Gastroesophageal sphincter (tissue), 4 donors: Measurements from ENCODE around the gene SNRNP27. TPM values are rescaled to one million over a fixed set of nuclear protein-coding genes. Genes with fewer than 3 reads are reported as not detected.

Experiments
- ATAC-seq: fragments of 150-250 bp; one replicate; pipeline ENCODE4 v1.9.1; 2016; ENCODE audit warnings: mild to moderate bottlenecking, moderate library complexity
- H3K27ac ChIP-seq, 4 donors: fragments of 200-600 bp; sonication (generic) in 3 of 4; 1 replicate in 3 of 4; 2 replicates in 1 of 4; pipeline ENCODE4 v1.5.1; 2016 to 2019
- H3K27me3 ChIP-seq: fragments of 200-600 bp; sonication (generic); one replicate; pipeline ENCODE4 v1.5.1; 2019
- H3K36me3 ChIP-seq, 2 donors: fragments of 200-600 bp; sonication (generic); one replicate each; pipeline ENCODE4 v1.5.1; 2019; ENCODE audit warnings: control low read depth in 1 of 2
- H3K4me1 ChIP-seq, 3 donors: fragments of 200-600 bp; sonication (generic); 1 replicate in 2 of 3; 2 replicates in 1 of 3; pipeline ENCODE4 v1.5.1; 2016 to 2019; ENCODE audit warnings: control low read depth in 2 of 3
- H3K4me3 ChIP-seq, 2 donors: fragments of 200-600 bp; sonication (generic); one replicate each; pipeline ENCODE4 v1.5.1; 2019; ENCODE audit warnings: mild to moderate bottlenecking in 1 of 2, moderate library complexity in 1 of 2
- H3K9me3 ChIP-seq, 3 donors: fragments of 200-600 bp; sonication (generic); one replicate each; pipeline ENCODE4 v1.5.1; 2017 to 2019; ENCODE audit warnings: control low read depth in 2 of 3
- EP300 ChIP-seq: sonication (generic); formaldehyde crosslinking; IDR thresholded peaks from one replicate; pipeline ENCODE4 v1.6.1; 2017; ENCODE audit warnings: antibody characterized with exemption, mild to moderate bottlenecking
- POLR2A ChIP-seq, 2 donors: fragments of 450-650 bp; IDR thresholded peaks; one replicate each; pipeline ENCODE4 v1.6.1; 2017; ENCODE audit warnings: antibody characterized with exemption in 2 of 2, mild to moderate bottlenecking in 2 of 2, moderate library complexity in 1 of 2
- POLR2AphosphoS5 ChIP-seq: sonication (generic); formaldehyde crosslinking; IDR thresholded peaks from one replicate; pipeline ENCODE4 v1.6.1; 2017; ENCODE audit warnings: antibody characterized with exemption
- WGBS, 2 donors: methylation state at CpG; one replicate each; pipeline ENCODE4 v1.1.5; 2018; ENCODE audit warnings: low coverage in 1 of 2; 5-methylcytosine and 5-hydroxymethylcytosine counted together
- total RNA-seq, 4 donors: library from RNA; depleted of rRNA; stranded (reverse); fragments of >200 nt; gene quantifications; one replicate each; pipeline ENCODE4 v1.1.0, GENCODE V29; 2016
- TF ChIP-seq, protein P1 (sequence below), 4 experiments: fragments of 200-600 bp in 2 of 4; fragments of 450-650 bp in 2 of 4; sonication (generic) in 1 of 4; IDR thresholded peaks; one replicate each; pipeline ENCODE4 v1.5.1; 2017 to 2019; ENCODE audit warnings: antibody characterized with exemption in 4 of 4, mild to moderate bottlenecking in 2 of 4, moderate library complexity in 2 of 4

The SNRNP27 gene
- total RNA-seq, 4 donors from 2014 or later = 59.4 to 87.8 (median 75.9) TPM

DNA sequence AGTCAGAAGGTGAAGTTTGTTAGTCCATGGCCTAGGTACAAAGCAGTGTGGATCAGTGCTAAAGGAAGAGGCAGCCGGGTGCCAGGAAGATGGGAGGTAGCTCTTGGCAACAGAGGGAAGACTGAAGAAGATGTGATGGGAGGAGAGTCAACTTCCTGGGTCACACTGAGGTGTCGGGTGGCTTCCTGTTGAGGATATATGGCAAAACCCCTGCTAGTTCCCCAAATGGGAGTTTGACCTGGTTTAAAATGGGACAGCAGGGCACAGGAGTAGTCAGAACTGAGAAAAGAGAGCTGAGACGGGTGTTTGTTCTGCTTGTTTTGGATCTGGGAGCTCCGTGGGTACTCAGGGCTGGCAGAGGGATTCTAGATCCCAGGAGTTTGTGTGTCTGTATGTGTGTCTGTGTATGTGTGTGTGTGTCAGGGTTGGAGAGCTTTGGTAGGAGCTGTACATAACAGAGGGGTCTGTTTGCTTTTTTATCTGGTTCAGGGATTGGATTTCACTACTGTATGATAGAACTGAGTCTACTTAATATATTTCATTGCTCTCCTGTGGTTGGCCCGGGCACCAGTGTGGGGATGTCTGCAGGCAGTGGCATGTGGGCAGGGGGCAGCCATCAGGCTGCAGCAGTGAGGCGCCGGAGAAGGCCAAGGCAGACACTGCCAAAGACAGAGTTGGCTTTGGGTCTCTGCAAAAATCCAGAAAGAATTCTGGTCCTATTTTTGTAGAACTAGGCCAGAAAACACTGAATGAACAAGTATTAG, 38.3 kb downstream of the SNRNP27 start:
- no peak for ATAC-seq
- Histone ChIP-seq H3K36me3 (peaks cover 0 to 40% of the 10 kb centered on the region in 2 donors), H3K4me3 (no peak overlapping the region), H3K27me3 (no peaks in the 10 kb centered on the region), H3K27ac (no peak overlapping the region), H3K4me1 (peaks cover 5 to 60% (median 7%) of the 10 kb centered on the region in 3 donors), H3K9me3 (no peaks in the 10 kb centered on the region)
- TF ChIP-seq, protein P1, sequence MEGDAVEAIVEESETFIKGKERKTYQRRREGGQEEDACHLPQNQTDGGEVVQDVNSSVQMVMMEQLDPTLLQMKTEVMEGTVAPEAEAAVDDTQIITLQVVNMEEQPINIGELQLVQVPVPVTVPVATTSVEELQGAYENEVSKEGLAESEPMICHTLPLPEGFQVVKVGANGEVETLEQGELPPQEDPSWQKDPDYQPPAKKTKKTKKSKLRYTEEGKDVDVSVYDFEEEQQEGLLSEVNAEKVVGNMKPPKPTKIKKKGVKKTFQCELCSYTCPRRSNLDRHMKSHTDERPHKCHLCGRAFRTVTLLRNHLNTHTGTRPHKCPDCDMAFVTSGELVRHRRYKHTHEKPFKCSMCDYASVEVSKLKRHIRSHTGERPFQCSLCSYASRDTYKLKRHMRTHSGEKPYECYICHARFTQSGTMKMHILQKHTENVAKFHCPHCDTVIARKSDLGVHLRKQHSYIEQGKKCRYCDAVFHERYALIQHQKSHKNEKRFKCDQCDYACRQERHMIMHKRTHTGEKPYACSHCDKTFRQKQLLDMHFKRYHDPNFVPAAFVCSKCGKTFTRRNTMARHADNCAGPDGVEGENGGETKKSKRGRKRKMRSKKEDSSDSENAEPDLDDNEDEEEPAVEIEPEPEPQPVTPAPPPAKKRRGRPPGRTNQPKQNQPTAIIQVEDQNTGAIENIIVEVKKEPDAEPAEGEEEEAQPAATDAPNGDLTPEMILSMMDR (IDR thresholded peaks at IDR 0.05) = no peak
- TF ChIP-seq POLR2A (IDR thresholded peaks at IDR 0.05) (no peak), EP300 (no peak), POLR2AphosphoS5 (no peak)
- 81 to 85% methylated on average over 4 of the region's 7 CpGs for WGBS, 2 donors

DNA sequence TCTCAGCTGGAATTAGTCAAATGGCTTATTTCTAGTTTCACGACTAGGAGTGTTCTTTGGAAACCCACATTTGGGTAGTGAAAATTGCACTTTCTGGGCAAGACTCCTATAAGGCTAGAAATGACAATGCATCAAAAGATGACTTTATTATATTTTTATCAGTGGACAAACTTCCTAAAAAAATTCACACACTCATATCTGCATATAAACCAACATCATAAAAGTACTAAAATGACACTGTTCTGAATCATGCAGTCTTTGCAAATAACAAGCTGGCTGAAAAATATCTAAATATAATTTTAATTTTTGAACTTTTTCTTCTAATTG, 38.8 kb downstream of the SNRNP27 start:
- H3K4me1 ChIP-seq = peaks cover 5 to 59% (median 7%) of the 10 kb centered on the region in 3 donors
- H3K27me3 ChIP-seq = no peaks in the 10 kb centered on the region
- no peak overlapping the region for H3K27ac ChIP-seq
- H3K9me3 ChIP-seq = no peaks in the 10 kb centered on the region
- H3K4me3 ChIP-seq = no peak overlapping the region
- peaks cover 0 to 45% of the 10 kb centered on the region in 2 donors for H3K36me3 ChIP-seq
- 60 to 67% methylated on average over 1 of the region's 1 CpG for WGBS, 2 donors
- no peak for TF ChIP-seq POLR2AphosphoS5
- no peak for TF ChIP-seq EP300
- TF ChIP-seq, protein P1 (IDR thresholded peaks at IDR 0.05) = no peak
- TF ChIP-seq POLR2A (IDR thresholded peaks at IDR 0.05) = no peak
- ATAC-seq = no peak

DNA sequence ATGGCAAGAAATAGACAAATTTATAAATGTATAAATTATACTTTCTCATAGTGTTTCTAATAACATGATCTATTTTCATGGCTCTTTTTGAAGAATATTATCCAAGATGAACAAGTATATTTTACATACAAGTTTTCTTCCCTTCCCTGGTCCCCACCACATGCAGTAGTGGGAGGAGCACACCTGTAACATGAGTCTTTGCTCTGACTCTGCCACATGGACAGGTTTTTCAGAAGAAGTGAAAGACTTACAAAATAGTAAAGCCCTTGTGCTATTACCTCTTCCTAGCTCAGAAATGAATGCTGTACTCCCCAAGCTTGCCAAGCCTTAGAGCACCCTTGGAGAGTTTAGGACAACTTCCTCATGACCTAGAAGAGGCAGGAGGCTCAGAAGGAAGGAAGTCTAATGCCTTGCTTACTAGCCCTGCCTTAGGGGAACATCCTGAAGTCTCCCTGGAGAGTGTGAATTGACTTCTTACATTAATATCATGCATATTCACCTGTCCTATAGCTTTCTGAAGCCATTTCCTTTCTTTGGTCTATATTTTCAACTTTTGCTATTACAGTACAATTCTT, 39.6 kb downstream of the SNRNP27 start:
- Histone ChIP-seq H3K4me1 (peaks cover 5 to 59% (median 7%) of the 10 kb centered on the region in 3 donors), H3K27me3 (no peaks in the 10 kb centered on the region), H3K36me3 (peaks cover 0 to 50% of the 10 kb centered on the region in 2 donors), H3K27ac (peak overlapping the region in 2 of 4 donors; percentile 41 to 47), H3K9me3 (no peaks in the 10 kb centered on the region), H3K4me3 (no peak overlapping the region)
- TF ChIP-seq EP300 (no peak), POLR2A (IDR thresholded peaks at IDR 0.05) (no peak), POLR2AphosphoS5 (no peak)
- TF ChIP-seq, protein P1 (IDR thresholded peaks at IDR 0.05) = no peak
- no peak for ATAC-seq

GRCh38 chr2:69933839-69934613, 40.3 kb downstream of the SNRNP27 start:
- Histone ChIP-seq H3K4me1 (peaks cover 5 to 58% (median 7%) of the 10 kb centered on the region in 3 donors), H3K36me3 (peaks cover 0 to 50% of the 10 kb centered on the region in 2 donors), H3K4me3 (no peak overlapping the region), H3K27me3 (no peaks in the 10 kb centered on the region), H3K9me3 (no peaks in the 10 kb centered on the region), H3K27ac (peak overlapping the region in 3 of 4 donors; percentile 34 to 47 (median 41))
- TF ChIP-seq POLR2A (IDR thresholded peaks at IDR 0.05) = no peak
- TF ChIP-seq, protein P1 (IDR thresholded peaks at IDR 0.05) = no peak
- no peak for TF ChIP-seq POLR2AphosphoS5
- TF ChIP-seq EP300 = no peak
- ATAC-seq = peak; percentile 61
- WGBS, 2 donors = 11 to 34% methylated on average over 4 of the region's 4 CpGs
